HepG2 (cell line): Measurements from ENCODE around the gene ASCC3. TPM values are rescaled to one million over a fixed set of nuclear protein-coding genes. Genes with fewer than 3 reads are reported as not detected.

Source experiments
- ATF3 ChIP-seq: sonication (generic); formaldehyde crosslinking; IDR thresholded peaks from 2 replicates; pipeline ENCODE4 v1.4.0; 2020; ENCODE audit warnings: missing genetic modification reagents
- BCLAF1 ChIP-seq: fragments of 450-650 bp; IDR thresholded peaks from 2 replicates; pipeline ENCODE4 v1.6.1; 2017; ENCODE audit warnings: mild to moderate bottlenecking
- CSRNP2 ChIP-seq: sonication (generic); formaldehyde crosslinking; conservative IDR thresholded peaks from 2 replicates; pipeline ENCODE4 v1.8.0; 2022; ENCODE audit warnings: low read depth, missing genetic modification reagents
- ESRRA ChIP-seq: sonication (generic); formaldehyde crosslinking; IDR thresholded peaks from 2 replicates; pipeline ENCODE4 v1.5.1; 2020; ENCODE audit warnings: mild to moderate bottlenecking, low read depth, missing genetic modification reagents
- HOMEZ ChIP-seq: IDR thresholded peaks from 2 replicates; pipeline ENCODE4 v1.6.1; 2016; ENCODE audit warnings: low read depth
- KDM3A ChIP-seq: IDR thresholded peaks from 2 replicates; pipeline ENCODE4 v1.6.1; 2018; ENCODE audit warnings: low read depth, missing compliant biosample characterization
- KMT2A ChIP-seq: sonication (generic); formaldehyde crosslinking; IDR thresholded peaks from 2 replicates; pipeline ENCODE4 v1.4.0; 2020; ENCODE audit warnings: missing genetic modification reagents
- MIXL1 ChIP-seq: IDR thresholded peaks from 2 replicates; pipeline ENCODE4 v1.6.1; 2016
- NFIC ChIP-seq: IDR thresholded peaks from 2 replicates; pipeline ENCODE4 v1.6.1; 2012; ENCODE audit warnings: mild to moderate bottlenecking, low read length, inconsistent platforms
- PHF8 ChIP-seq: sonication (generic); formaldehyde crosslinking; IDR thresholded peaks from 2 replicates; pipeline ENCODE4 v1.5.0; 2020; ENCODE audit warnings: missing genetic modification reagents
- RBM22 ChIP-seq: fragments of 200-400 bp; formaldehyde crosslinking; optimal IDR thresholded peaks from 2 replicates; pipeline ENCODE3; 2017; ENCODE audit warnings: mild to moderate bottlenecking, low read length, moderate library complexity
- STAT5B ChIP-seq: sonication (generic); formaldehyde crosslinking; IDR thresholded peaks from 2 replicates; pipeline ENCODE4 v1.4.0; 2020; ENCODE audit warnings: missing genetic modification reagents
- TFDP2 ChIP-seq: sonication (generic); formaldehyde crosslinking; IDR thresholded peaks from 2 replicates; pipeline ENCODE4 v1.4.0; 2020; ENCODE audit warnings: missing genetic modification reagents
- ZBTB20 ChIP-seq: sonication (generic); formaldehyde crosslinking; IDR thresholded peaks from 2 replicates; pipeline ENCODE4 v1.8.1; 2023; ENCODE audit warnings: missing genetic modification reagents, low read depth, mild to moderate bottlenecking, borderline replicate concordance
- ZGPAT ChIP-seq: IDR thresholded peaks from 2 replicates; pipeline ENCODE4 v1.6.1; 2016; ENCODE audit warnings: mild to moderate bottlenecking
- ZMYM4 ChIP-seq: sonication (generic); formaldehyde crosslinking; IDR thresholded peaks from 2 replicates; pipeline ENCODE4 v1.8.1; 2023; ENCODE audit warnings: mild to moderate bottlenecking, missing genetic modification reagents
- ZNF446 ChIP-seq: sonication (generic); formaldehyde crosslinking; IDR thresholded peaks from 2 replicates; pipeline ENCODE4 v1.5.0; 2020; ENCODE audit warnings: mild to moderate bottlenecking, missing genetic modification reagents
- ZNF543 ChIP-seq: sonication (generic); formaldehyde crosslinking; IDR thresholded peaks from 2 replicates; pipeline ENCODE4 v1.4.0; 2020; ENCODE audit warnings: mild to moderate bottlenecking, missing genetic modification reagents
- ZNF784 ChIP-seq: sonication (generic); formaldehyde crosslinking; IDR thresholded peaks from 2 replicates; pipeline ENCODE4 v1.5.1; 2020; ENCODE audit warnings: missing genetic modification reagents, mild to moderate bottlenecking, borderline replicate concordance
- polyA plus RNA-seq, 8 experiments: library from polyadenylated mRNA; depleted of rRNA in 3 of 8; stranded (reverse) in 7 of 8; unstranded in 1 of 8; fragments of >200 nt; fragmentation: Illumina TruSeq in 4 of 8; extraction: Trizol in 4 of 8; gene quantifications; 2 replicates each; pipeline versions ENCODE4 v1.2.1 to v1.2.3, GENCODE V29; 2011 to 2016; ENCODE audit warnings: low read depth in 4 of 8, missing spikeins in 1 of 8, mixed read lengths in 1 of 8; ENCODE audit not compliant: insufficient read depth in 1 of 8
- total RNA-seq, 5 experiments: library from RNA; depleted of rRNA; stranded (reverse); fragments of >200 nt; fragmentation: Illumina TruSeq; extraction: Trizol; gene quantifications; 2 replicates each; pipeline ENCODE4 v1.2.3, GENCODE V29; 2016; ENCODE audit warnings: low read depth in 1 of 5

ASCC3 gene
- total and polyA plus RNA-seq, 2 of the 13 experiments (the other 11 are each of a cell fraction or from before 2014, with no cell fraction given), result 23.1 to 55.7 TPM

GRCh38 chr6:100880853-100881706 lies at the start of gene ASCC3 (continued):
- TF ChIP-seq ZBTB20 (CRISPR knock-in tag), result peak; percentile 74; the same call in 1 of the 2 replicates
- no peak for TF ChIP-seq RBM22
- no peak; the same call in 1 of the 2 replicates for TF ChIP-seq HOMEZ (CRISPR knock-in tag)
- peak; percentile 95 for TF ChIP-seq KMT2A
- TF ChIP-seq ZNF784, result peak; percentile 91; the same call in 1 of the 2 replicates
- no peak for TF ChIP-seq NFIC
- peak; percentile 96 for TF ChIP-seq ZMYM4
- TF ChIP-seq ZNF446 (CRISPR knock-in tag), result peak; percentile 66; the same call in 1 of the 2 replicates
- peak; percentile 90 for TF ChIP-seq TFDP2 (CRISPR knock-in tag)
- peak; percentile 55; the same call in 1 of the 2 replicates for TF ChIP-seq ATF3
- peak; percentile 95 for TF ChIP-seq PHF8
- peak; percentile 50 for TF ChIP-seq MIXL1 (CRISPR knock-in tag)
- TF ChIP-seq STAT5B (CRISPR knock-in tag), result no peak
- peak; percentile 54; the same call in 1 of the 2 replicates for TF ChIP-seq ESRRA (CRISPR knock-in tag)
- peak; percentile 88 for TF ChIP-seq ZNF543
- TF ChIP-seq BCLAF1, result no peak
- peak; percentile 85; the same call in 1 of the 2 replicates for TF ChIP-seq KDM3A
- peak; percentile 93 for TF ChIP-seq ZGPAT (CRISPR knock-in tag)
- no peak; the same call in 1 of the 2 replicates for TF ChIP-seq CSRNP2 (CRISPR knock-in tag)
